ENCODE data around the gene BLOC1S1. TPM values are rescaled to one million over a fixed set of nuclear protein-coding genes. Genes with fewer than 3 reads are reported as not detected.

BLOC1S1 gene
- total RNA-seq, 6 donors from 2014 or later = 34.6 to 255 (median 139) TPM

DNA sequence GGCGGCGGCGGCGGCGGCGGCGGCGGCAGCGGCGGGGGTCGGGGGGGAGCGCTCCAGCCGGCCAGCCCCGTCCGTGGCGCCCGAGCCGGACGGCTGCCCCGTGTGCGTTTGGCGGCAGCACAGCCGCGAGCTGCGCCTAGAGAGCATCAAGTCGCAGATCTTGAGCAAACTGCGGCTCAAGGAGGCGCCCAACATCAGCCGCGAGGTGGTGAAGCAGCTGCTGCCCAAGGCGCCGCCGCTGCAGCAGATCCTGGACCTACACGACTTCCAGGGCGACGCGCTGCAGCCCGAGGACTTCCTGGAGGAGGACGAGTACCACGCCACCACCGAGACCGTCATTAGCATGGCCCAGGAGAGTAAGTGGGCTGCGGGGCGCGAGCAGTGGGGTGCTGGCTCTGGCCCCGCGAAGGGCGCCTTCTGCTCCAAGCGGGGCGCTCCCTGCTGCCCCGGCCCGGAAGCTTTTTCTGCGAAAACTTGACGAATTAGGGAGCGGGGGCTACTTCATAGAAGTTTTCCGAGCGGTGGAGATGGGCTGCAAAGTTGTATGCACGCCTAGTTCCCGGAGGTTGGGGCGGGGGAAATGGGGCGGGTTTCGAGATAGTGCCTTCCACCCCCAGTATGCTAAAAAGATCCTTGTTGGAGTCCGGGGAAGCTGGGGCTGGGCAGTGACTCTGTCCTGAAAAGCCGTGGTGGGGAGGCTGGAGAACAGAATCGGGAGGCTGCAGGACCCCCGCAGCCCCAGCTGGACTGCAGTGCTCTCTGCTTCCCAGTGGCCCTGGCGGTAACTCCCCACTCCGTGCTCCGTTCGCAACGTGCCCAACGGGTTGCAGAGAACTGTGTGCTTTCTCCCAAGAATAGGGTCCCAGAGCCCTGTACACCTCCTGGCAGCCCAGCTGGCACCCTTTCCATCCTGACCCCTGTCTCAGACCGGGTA is 27.8 kb downstream of the BLOC1S1 start:
- H3K36me3 ChIP-seq = no peaks in the 10 kb centered on the region
- H3K27ac ChIP-seq = peak overlapping the region in 3 of 4 donors; percentile 50 to 74 (median 63)
- peaks cover 0 to 4% (median 2%) of the 10 kb centered on the region in 4 donors for H3K27me3 ChIP-seq
- H3K4me1 ChIP-seq = peaks cover 12 to 28% (median 21%) of the 10 kb centered on the region in 4 donors
- 0 to 2% methylated on average over 20 to 43 of the region's 73 CpGs for WGBS, 2 donors
- DNase-seq (peak; percentile 66 to 89), ATAC-seq (ENCODE audit: low FRiP score in 2 of 2) (peak; percentile 59 to 60)
- H3K4me3 ChIP-seq = peak overlapping the region; percentile 15 to 63 (median 60)
- TF ChIP-seq EP300 (IDR thresholded peaks at IDR 0.05) = no peak
- TF ChIP-seq, protein P1, sequence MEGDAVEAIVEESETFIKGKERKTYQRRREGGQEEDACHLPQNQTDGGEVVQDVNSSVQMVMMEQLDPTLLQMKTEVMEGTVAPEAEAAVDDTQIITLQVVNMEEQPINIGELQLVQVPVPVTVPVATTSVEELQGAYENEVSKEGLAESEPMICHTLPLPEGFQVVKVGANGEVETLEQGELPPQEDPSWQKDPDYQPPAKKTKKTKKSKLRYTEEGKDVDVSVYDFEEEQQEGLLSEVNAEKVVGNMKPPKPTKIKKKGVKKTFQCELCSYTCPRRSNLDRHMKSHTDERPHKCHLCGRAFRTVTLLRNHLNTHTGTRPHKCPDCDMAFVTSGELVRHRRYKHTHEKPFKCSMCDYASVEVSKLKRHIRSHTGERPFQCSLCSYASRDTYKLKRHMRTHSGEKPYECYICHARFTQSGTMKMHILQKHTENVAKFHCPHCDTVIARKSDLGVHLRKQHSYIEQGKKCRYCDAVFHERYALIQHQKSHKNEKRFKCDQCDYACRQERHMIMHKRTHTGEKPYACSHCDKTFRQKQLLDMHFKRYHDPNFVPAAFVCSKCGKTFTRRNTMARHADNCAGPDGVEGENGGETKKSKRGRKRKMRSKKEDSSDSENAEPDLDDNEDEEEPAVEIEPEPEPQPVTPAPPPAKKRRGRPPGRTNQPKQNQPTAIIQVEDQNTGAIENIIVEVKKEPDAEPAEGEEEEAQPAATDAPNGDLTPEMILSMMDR (IDR thresholded peaks at IDR 0.05) = peak in 2 of 6 experiments; percentile 21 to 25
- no peaks in the 10 kb centered on the region for H3K9me3 ChIP-seq

DNA sequence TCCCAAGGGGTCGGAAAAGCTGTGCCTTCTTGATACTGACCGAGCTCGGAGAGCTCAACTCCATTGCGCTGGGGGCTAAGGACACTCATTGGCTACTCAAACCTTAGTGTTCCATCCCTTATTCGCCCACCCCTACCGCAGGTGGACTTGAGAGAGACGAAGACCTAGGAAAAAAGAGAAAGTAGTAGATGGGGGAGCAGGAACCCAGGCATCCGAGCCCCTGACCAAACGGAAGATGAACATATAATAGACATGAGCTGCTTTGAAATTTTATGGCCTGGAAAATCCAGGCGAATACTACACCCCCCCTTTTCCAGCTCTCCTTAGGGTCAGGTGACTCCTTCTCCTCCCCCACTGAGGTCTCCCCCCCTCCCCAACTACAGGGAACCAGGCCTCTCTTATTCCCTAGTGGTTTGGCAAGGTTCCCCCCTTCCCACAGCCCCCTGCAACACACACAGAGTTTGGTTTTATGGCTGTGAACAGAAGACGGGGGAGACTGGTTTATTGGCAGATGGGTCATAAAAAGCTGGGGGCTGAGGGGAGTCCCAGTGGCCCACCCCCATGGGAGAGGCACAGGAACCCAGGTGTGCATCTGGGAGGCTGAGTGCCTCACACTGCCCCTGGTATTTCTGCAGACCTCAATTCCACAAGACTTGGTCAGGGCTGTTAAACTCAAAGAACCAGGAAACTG is 28.6 kb downstream of the BLOC1S1 start:
- peaks cover 0 to 3% (median 0%) of the 10 kb centered on the region in 4 donors for H3K36me3 ChIP-seq
- no peaks in the 10 kb centered on the region for H3K9me3 ChIP-seq
- WGBS, 2 donors = 27 to 33% methylated on average over 11 of the region's 11 CpGs
- TF ChIP-seq, protein P1 (IDR thresholded peaks at IDR 0.05) = no peak
- TF ChIP-seq EP300 (IDR thresholded peaks at IDR 0.05) (no peak), POLR2AphosphoS5 (IDR thresholded peaks at IDR 0.05) (no peak), POLR2A (IDR thresholded peaks at IDR 0.05) (no peak)
- H3K4me1 ChIP-seq = peaks cover 12 to 28% (median 21%) of the 10 kb centered on the region in 4 donors
- DNase-seq (no peak), ATAC-seq (ENCODE audit: low FRiP score in 2 of 2) (no peak)
- peak overlapping the region in 3 of 4 donors; percentile 59 to 63 (median 62) for H3K4me3 ChIP-seq
- H3K27me3 ChIP-seq = peaks cover 0 to 4% (median 2%) of the 10 kb centered on the region in 4 donors
- H3K27ac ChIP-seq = peak overlapping the region in 1 of 4 donors; percentile 74

- no peak overlapping the region for H3K4me3 ChIP-seq
- no peaks in the 10 kb centered on the region for H3K9me3 ChIP-seq
- H3K27me3 ChIP-seq = peaks cover 0 to 4% (median 2%) of the 10 kb centered on the region in 4 donors
- TF ChIP-seq, protein P1 (IDR thresholded peaks at IDR 0.05) = no peak
- H3K27ac ChIP-seq = peak overlapping the region in 2 of 4 donors; percentile 27 to 32
- ATAC-seq (ENCODE audit: low FRiP score in 2 of 2) (no peak), DNase-seq (no peak)
- H3K36me3 ChIP-seq = peaks cover 0 to 5% (median 0%) of the 10 kb centered on the region in 4 donors
- peaks cover 12 to 28% (median 21%) of the 10 kb centered on the region in 4 donors for H3K4me1 ChIP-seq
- WGBS, 2 donors = 37 to 41% methylated on average over 13 of the region's 13 CpGs
Observed at GRCh38 chr12:55745361-55746173, 29.7 kb downstream of the BLOC1S1 start.

DNA sequence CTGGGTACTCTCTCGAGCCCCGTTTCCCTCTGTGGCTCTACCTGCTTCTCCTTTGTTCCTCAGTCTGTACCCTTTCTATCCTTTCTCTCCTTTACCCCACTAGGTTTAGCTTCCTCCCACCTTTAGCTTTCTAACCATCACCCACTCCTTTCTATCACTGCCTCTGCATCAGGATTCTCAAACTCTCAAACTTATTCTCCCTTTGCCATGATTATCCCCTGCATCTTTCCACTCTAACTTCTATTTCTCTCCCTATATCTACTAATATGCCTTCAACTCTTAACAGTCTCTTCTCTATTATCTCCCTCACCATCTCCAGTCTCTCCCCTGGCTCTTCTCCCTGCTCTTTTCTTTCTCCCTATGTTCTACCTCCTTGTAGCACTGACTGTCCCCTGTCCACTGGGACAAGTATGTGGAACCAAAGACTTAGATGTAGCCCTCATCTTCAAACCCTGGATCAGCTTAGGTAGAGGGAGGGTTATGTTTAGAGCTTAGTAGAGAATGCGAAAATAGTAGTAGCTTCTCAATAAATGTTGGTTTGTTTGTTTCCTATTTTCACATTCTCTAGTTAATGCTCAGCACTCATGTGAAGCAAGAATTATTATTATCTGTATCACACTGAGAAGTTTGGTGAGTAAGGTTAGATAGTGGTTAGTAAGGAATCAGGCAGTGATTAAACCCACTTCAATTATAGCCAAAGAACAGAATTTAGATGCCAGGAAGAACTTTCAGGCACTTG is 30.5 kb downstream of the BLOC1S1 start:
- no peak for DNase-seq
- TF ChIP-seq, protein P1 (IDR thresholded peaks at IDR 0.05) = no peak
- TF ChIP-seq POLR2A (IDR thresholded peaks at IDR 0.05) (no peak), EP300 (IDR thresholded peaks at IDR 0.05) (no peak), POLR2AphosphoS5 (IDR thresholded peaks at IDR 0.05) (no peak)
- peaks cover 0 to 4% (median 2%) of the 10 kb centered on the region in 4 donors for H3K27me3 ChIP-seq
- no peaks in the 10 kb centered on the region for H3K9me3 ChIP-seq
- 64 to 68% methylated on average over 3 of the region's 3 CpGs for WGBS, 2 donors
- H3K36me3 ChIP-seq = peaks cover 0 to 7% (median 4%) of the 10 kb centered on the region in 4 donors
- H3K27ac ChIP-seq = peak overlapping the region in 1 of 4 donors; percentile 27
- ATAC-seq (ENCODE audit: low FRiP score in 2 of 2) = no peak
- no peak overlapping the region for H3K4me3 ChIP-seq
- peaks cover 12 to 28% (median 21%) of the 10 kb centered on the region in 4 donors for H3K4me1 ChIP-seq

Data from upper lobe of left lung (tissue), 6 donors.